HG03159 (cell line): ENCODE measurements around the gene NHEJ1.

Experiments used
- ATAC-seq: cut with Tn5 transposase; IDR thresholded peaks from one replicate; pipeline ENCODE4 v1.9.1; 2021; ENCODE audit warnings: mild to moderate bottlenecking, moderate library complexity; ENCODE audit not compliant: unreplicated experiment

NHEJ1 gene

DNA sequence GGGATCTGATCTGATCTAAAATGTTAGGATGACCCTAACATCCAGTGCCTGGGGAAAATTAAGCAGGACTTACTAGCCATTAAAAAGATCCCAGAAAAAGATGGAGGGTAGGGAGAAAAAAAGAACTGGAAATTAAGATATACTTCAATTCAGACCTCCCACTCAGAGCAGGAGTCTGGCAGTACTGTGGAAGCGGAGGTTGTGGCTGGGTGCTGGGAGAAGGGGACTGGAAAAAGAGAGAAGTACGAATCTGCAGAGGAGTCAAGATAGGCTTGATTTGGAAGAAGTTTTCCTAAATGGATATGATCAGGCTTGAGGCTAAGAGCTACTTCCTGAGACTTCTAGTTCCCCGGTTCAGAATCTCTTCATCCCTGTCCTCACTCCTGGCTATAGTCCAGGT, 66.4 kb downstream of the NHEJ1 start:
- no peak for ATAC-seq

- no peak for ATAC-seq
Observed at GRCh38 chr2:219090436-219091299, 69.9 kb downstream of the NHEJ1 start.

DNA sequence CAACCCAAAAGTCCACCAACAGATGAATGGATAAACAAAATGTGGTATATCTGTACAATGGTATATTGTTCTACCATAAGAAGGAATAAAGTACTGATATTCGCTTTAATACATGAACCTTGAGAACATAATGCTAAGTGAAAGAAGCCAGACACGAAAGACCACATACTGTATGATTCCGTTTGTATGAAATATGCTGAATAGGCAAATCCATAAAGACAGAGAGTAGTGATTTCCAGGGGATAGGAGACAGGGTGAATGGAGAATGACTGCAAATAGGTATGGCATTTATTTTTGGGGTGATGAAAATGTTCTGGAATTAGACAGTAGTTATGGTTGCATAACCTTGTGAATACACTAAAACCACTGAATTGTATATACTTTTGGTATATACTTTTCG, 71.3 kb downstream of the NHEJ1 start:
- no peak for ATAC-seq

GRCh38 chr2:219087848-219088247, 72.8 kb downstream of the NHEJ1 start:
- no peak for ATAC-seq

GRCh38 chr2:219087361-219087760, 73.3 kb downstream of the NHEJ1 start:
- no peak for ATAC-seq

DNA sequence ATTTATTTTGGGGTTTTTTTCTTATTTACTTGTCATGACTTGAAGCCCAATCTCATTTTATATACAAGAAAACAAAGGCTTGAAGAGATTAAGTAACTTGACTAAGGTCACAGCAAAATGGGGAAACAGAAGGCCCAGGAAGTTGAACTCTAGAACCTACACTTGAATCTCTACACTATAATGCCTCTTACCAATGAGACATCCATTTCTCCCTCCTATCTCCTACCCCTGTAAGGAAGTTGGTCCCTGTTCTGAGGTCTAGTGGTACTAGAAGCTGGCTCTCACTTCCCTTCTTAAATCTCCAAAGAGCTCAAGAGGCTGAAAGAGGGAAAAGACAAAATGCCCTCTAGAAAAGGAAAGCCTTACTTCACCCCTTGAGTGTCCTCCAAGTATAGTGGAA, 74.4 kb downstream of the NHEJ1 start:
- no peak for ATAC-seq

DNA sequence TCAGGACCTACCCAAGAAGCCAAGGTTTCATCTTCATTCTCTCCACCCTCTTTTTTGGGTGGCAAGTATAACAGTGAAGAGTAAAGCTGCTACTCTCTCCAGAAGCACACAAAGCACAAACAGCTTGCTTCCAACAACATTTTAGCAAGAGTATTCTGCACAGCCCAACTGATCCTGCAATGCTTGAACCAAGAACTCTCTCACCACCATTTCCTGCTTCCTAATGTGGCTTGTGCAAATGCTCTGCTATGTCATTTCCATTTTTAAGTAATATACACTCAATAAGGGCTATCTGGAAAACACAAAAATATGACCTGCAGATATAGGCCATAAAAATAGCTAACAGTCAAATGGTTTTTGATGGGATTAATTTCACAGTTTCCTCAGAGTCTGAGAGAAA, 75.8 kb downstream of the NHEJ1 start:
- no peak for ATAC-seq

DNA sequence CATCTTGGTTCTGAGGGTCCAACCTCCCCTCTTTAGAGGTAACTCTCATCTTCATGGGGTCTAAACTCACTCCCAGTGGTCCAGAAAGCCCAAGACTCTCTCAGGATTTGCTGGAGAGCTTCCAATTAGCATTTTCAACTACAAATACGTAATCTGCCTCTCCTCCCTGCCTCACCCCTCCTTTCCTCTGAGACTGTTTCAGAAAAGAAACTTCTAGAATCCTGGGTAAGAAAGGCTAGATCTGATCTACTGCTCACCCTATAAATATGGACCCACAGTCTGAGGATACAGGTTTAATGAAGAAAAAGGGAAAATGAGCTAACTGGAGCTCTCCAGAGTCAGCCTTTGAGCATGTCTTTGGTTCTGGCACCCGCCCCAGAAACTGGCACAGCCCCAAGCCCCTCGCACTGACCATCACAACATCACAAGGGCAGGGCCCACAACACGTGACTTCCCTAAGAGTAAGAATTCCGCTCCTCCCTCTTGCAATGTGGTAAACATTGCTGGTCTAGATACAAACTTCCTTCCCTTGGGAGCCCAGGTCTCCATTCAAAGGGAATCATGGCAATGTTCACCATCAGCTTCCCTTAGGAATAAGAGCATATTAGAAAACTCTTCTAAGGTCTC, 78.2 kb downstream of the NHEJ1 start:
- no peak for ATAC-seq

DNA sequence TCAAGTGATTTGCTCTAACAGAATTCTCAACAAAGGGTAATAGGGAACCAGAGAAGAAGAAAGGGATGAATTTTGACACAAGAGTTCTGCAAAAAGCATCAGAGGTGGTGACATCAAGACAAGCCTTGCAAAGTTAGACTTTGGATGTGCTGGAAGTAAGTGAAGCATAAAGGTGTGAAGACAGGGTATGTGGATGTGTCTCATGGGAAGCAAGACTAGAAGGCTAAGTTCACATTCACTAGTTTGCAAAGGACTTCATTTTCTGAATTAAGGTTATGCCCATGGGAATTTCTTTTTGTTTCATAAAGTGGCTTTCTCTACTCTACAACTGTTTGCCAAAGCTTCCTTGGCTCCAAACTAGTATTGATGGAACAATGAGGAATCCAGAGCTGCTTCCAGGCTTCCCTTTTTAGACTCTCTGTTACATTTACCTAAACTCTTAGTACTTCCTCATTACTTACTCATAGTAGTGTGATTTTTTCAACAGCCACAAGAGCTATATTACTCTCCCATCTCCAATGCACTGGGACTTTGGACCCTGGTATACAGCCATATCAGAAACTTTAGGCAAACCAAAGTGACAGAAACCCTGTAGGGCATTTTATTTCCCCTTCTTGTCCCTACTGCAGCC, 78.8 kb downstream of the NHEJ1 start:
- ATAC-seq, result no peak

DNA sequence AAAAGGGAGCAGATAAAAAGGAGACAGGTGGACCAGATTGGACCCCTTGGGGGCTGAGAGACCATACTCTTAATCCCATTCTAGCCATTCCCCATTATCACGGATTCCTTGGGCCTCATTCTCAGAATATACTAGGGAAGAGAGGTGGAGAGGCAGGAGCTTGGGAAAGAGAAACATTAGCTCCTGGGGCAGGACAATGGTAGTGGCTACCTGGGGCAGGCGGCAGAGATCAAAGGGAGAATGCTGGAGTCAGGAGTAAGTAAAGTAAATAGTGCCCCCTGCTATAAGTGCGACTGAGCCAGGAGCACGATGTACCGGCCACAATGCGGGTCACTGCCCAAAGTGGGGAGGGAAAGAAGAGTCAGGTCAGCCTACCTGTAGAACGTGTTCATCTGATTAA, 79.5 kb downstream of the NHEJ1 start:
- no peak for ATAC-seq

- ATAC-seq, result no peak
Observed at GRCh38 chr2:219079417-219079816, 81.2 kb downstream of the NHEJ1 start.

GRCh38 chr2:219078951-219079350, 81.7 kb downstream of the NHEJ1 start:
- no peak for ATAC-seq

- no peak for ATAC-seq
Observed at GRCh38 chr2:219078126-219078525, 82.5 kb downstream of the NHEJ1 start.

GRCh38 chr2:219076253-219076652, 84.4 kb downstream of the NHEJ1 start:
- no peak for ATAC-seq

DNA sequence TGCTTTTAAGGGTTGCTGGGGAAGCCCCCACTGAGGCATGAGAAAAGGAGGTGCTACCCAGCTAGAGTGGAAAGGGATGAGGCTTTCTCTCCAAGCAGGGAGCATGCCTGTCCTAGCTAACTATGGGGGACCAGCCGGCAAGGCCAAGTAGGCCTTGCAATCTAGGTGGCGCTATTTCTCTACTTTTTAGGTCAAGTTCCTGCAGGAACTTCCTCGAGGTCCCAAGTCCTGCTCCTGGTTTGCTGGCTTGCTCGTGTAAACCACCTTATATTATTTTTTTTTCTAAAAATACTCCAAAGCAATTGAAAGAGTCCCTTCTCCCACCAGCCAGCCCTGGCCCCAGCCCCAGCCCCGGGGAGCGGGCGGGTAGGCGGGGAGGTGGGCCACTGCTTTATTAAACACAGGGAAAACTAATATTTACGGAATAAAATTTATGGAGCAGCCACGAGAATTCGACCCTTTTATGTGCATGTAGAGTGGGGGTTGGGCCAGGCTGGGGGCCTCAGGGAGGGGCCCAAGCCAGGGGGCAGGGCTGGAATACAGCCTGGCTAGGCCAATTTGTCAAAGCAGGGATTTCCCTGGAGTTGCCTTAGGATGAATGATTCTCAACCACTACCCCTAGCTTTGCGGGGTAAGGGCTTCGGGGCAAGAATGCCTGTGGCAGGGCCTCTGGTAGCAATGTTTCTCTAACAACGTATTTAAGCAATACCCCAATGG, 87.0 kb downstream of the NHEJ1 start:
- no peak for ATAC-seq

GRCh38 chr2:219072741-219073250, 87.8 kb downstream of the NHEJ1 start:
- no peak for ATAC-seq

DNA sequence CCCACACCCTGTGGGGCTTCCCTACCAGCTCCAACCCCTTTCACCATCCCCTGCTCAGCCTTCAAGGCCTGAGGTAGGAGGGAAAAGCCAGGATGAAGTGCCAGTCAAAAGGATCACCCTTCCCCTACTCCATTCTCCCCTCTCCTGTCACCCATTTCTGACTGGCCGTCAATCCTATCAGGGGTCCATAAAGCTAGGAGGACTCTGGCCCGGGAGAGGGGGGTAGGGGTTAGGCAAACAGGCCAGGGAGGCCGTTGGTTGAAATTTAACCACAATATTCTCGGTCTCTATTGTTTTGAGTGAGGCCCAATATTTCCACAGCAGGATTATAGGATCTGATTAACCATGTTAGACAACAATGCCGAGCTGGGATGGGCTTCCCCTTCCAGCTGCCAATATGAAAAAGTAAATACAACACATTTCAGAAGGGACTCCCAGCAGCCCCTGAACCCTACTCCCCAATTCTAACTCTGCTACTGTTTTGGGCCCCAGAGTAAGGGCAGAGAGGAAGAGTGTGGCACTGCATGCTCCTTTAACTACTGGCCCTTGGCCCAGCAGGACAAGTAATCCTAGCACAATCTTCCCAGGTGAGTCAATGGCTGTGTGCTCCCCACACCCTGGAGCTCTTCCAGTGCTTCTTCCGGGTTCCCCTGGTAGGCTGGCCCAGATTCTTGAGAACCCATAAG, 89.3 kb downstream of the NHEJ1 start:
- no peak for ATAC-seq

DNA sequence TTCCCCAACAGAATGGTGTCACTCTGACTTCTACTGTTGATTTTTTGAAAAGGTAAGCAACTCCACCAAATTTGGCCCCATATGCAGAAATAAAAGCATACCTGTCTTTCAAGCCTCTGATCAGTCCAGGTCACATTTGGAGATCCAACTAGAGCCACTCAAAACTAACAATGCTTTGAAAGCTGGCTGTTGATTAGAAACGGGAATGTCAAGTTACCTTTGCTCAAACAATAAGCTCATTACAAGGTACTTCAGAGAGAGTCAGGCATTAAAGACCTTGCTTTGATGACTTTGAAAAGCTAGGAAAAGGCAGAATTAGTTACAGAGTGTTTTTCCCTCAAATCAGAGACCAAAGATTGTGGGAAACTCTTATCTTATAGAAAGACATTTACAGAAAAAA, 95.1 kb downstream of the NHEJ1 start:
- no peak for ATAC-seq

GRCh38 chr2:219062081-219062480, 98.5 kb downstream of the NHEJ1 start:
- ATAC-seq, result no peak
